T-helper 22 cell (primary cell): Measurements from ENCODE around the gene C7orf33.
"Not testable (repeated sequence)": the region's sequence is repeated elsewhere in the genome, so short reads cannot be mapped to it uniquely, and the experiment has no call there.

Source experiments
- DNase-seq: peaks from one replicate; pipeline ENCODE4 v3.0.0-alpha.2; 2020; ENCODE audit warnings: low read depth

Gene C7orf33

GRCh38 chr7:148580446-148580845 is 10.1 kb upstream of the C7orf33 start:
- no peak for DNase-seq

GRCh38 chr7:148581624-148582023 is 8.9 kb upstream of the C7orf33 start:
- DNase-seq: no peak

GRCh38 chr7:148584154-148584827 is 6.3 kb upstream of the C7orf33 start:
- DNase-seq: no peak

- no peak for DNase-seq
These were observed 5.2 kb upstream of the C7orf33 start for GRCh38 chr7:148585399-148585798.

GRCh38 chr7:148587076-148587475 is 3.5 kb upstream of the C7orf33 start:
- no peak for DNase-seq

- DNase-seq: no peak
These were observed 2.4 kb upstream of the C7orf33 start for GRCh38 chr7:148588168-148588567.

- DNase-seq: no peak
These were observed 1.9 kb upstream of the C7orf33 start for GRCh38 chr7:148588670-148589131.

- no peak for DNase-seq
These were observed 926 bp upstream of the C7orf33 start for GRCh38 chr7:148589640-148590039.

GRCh38 chr7:148596354-148596753 is 5.8 kb downstream of the C7orf33 start:
- DNase-seq: not testable (repeated sequence)

- no peak for DNase-seq
These were observed 7.8 kb downstream of the C7orf33 start for GRCh38 chr7:148598351-148598750.

GRCh38 chr7:148605350-148605749 is 14.8 kb downstream of the C7orf33 start:
- no peak for DNase-seq

- no peak for DNase-seq
These were observed 16.6 kb downstream of the C7orf33 start for GRCh38 chr7:148607151-148607661.

GRCh38 chr7:148609045-148609725 is 18.6 kb downstream of the C7orf33 start:
- no peak for DNase-seq

- DNase-seq: no peak
These were observed 21.1 kb downstream of the C7orf33 start for GRCh38 chr7:148611692-148612091.

- DNase-seq: no peak
These were observed 24.6 kb downstream of the C7orf33 start for GRCh38 chr7:148615085-148615730.

GRCh38 chr7:148620749-148621359 is 30.3 kb downstream of the C7orf33 start:
- DNase-seq: no peak

GRCh38 chr7:148621563-148621962 is 31.0 kb downstream of the C7orf33 start:
- no peak for DNase-seq

- DNase-seq: no peak
These were observed 32.5 kb downstream of the C7orf33 start for GRCh38 chr7:148622887-148623585.

- no peak for DNase-seq
These were observed 33.2 kb downstream of the C7orf33 start for GRCh38 chr7:148623586-148624282.

GRCh38 chr7:148624735-148625134 is 34.2 kb downstream of the C7orf33 start:
- DNase-seq: no peak

- no peak for DNase-seq
These were observed 34.8 kb downstream of the C7orf33 start for GRCh38 chr7:148625342-148625741.
